Skeletal muscle satellite cell (primary cell): ENCODE results near the gene SLC35B4. TPM values are rescaled to one million over a fixed set of nuclear protein-coding genes. Genes with fewer than 3 reads are reported as not detected.
A peak's percentile ranks its signal among the peaks of the same experiment; 100 is the strongest.

ENCODE experiments used
- H3K27me3 ChIP-seq: 2 replicates; pipeline ENCODE4 v1.7.0; 2013; ENCODE audit warnings: low read length; ENCODE audit not compliant: control insufficient read depth, insufficient read depth
- H3K36me3 ChIP-seq: 2 replicates; pipeline ENCODE4 v1.7.0; 2013; ENCODE audit warnings: mild to moderate bottlenecking, control low read depth, low read length; ENCODE audit not compliant: insufficient read depth
- H3K4me1 ChIP-seq: 2 replicates; pipeline ENCODE4 v1.7.0; 2013; ENCODE audit warnings: low read length; ENCODE audit not compliant: control insufficient read depth, insufficient read depth
- H3K4me2 ChIP-seq: 2 replicates; pipeline ENCODE4 v1.7.0; 2013; ENCODE audit warnings: mild to moderate bottlenecking, low read length
- H3K4me3 ChIP-seq: 2 replicates; pipeline ENCODE4 v1.7.0; 2013; ENCODE audit warnings: low read length
- H3K9ac ChIP-seq: 2 replicates; pipeline ENCODE4 v1.7.0; 2013; ENCODE audit warnings: mild to moderate bottlenecking, low read depth, low read length, moderate library complexity
- H3K9me3 ChIP-seq: replicated peaks from 2 replicates; pipeline ENCODE4 v1.7.0; 2013; ENCODE audit warnings: mild to moderate bottlenecking, control low read depth, low read length
- total RNA-seq: library from RNA; depleted of rRNA; stranded (reverse); fragments of >200 nt; gene quantifications from 2 replicates; pipeline ENCODE4 v1.2.3, GENCODE V29; 2012; rRNA removed

The SLC35B4 gene, protein sequence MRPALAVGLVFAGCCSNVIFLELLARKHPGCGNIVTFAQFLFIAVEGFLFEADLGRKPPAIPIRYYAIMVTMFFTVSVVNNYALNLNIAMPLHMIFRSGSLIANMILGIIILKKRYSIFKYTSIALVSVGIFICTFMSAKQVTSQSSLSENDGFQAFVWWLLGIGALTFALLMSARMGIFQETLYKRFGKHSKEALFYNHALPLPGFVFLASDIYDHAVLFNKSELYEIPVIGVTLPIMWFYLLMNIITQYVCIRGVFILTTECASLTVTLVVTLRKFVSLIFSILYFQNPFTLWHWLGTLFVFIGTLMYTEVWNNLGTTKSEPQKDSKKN
- 14.2 and 16.0 TPM in 2 replicates for total RNA-seq

GRCh38 chr7:134316539-134317344, at the start of gene SLC35B4:
TSS of gene SLC35B4 (minus strand) at chr7:134316930. CDS start at chr7:134316751, 179 bp downstream.
- Histone ChIP-seq H3K4me2 (peak within 1 kb of the TSS; percentile 85), H3K36me3 (peaks cover 6% of the 10 kb centered on the region), H3K9me3 (no peaks in the 10 kb centered on the region), H3K4me3 (peak within 1 kb of the TSS; percentile 89), H3K27me3 (no peaks in the 10 kb centered on the region), H3K9ac (peak within 1 kb of the TSS; percentile 87), H3K4me1 (peaks cover 20% of the 10 kb centered on the region)

DNA sequence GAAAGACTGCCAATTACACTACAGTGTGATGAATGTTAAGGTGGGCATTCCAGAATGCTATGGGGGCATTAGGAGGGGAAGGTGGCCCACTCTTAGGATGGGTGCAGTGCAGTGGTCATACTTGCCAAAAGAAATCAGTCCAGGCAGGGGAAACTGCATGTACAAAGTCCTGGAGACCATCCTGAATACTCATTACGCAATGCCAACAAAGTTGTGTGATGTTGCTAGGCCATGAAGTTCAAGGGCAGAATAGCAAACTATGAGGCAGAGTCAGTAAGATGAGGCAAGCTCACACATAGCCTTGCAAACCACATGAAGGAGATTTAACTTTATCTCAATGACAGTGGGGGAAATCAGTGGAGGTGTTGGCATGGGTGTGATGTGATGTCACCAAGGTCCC, 49.8 kb upstream of the SLC35B4 start:
- no peaks in the 10 kb centered on the region for H3K36me3 ChIP-seq
- H3K4me1 ChIP-seq, result peaks cover 42% of the 10 kb centered on the region
- no peak overlapping the region for H3K4me2 ChIP-seq
- no peaks in the 10 kb centered on the region for H3K27me3 ChIP-seq
- H3K4me3 ChIP-seq, result no peak overlapping the region
- H3K9me3 ChIP-seq, result no peaks in the 10 kb centered on the region
- H3K9ac ChIP-seq, result no peak overlapping the region

- H3K9me3 ChIP-seq, result no peaks in the 10 kb centered on the region
- no peaks in the 10 kb centered on the region for H3K36me3 ChIP-seq
- peak overlapping the region; percentile 24 for H3K4me2 ChIP-seq
- no peaks in the 10 kb centered on the region for H3K27me3 ChIP-seq
- H3K9ac ChIP-seq, result peak overlapping the region; percentile 31
- H3K4me1 ChIP-seq, result peaks cover 42% of the 10 kb centered on the region
- H3K4me3 ChIP-seq, result no peak overlapping the region
Observed at GRCh38 chr7:134365341-134366054, 48.8 kb upstream of the SLC35B4 start.

- Histone ChIP-seq H3K4me3 (no peak overlapping the region), H3K9me3 (no peaks in the 10 kb centered on the region), H3K4me2 (no peak overlapping the region), H3K4me1 (peaks cover 42% of the 10 kb centered on the region), H3K36me3 (no peaks in the 10 kb centered on the region), H3K9ac (no peak overlapping the region), H3K27me3 (no peaks in the 10 kb centered on the region)
Observed at GRCh38 chr7:134364619-134365037, 47.9 kb upstream of the SLC35B4 start.

DNA sequence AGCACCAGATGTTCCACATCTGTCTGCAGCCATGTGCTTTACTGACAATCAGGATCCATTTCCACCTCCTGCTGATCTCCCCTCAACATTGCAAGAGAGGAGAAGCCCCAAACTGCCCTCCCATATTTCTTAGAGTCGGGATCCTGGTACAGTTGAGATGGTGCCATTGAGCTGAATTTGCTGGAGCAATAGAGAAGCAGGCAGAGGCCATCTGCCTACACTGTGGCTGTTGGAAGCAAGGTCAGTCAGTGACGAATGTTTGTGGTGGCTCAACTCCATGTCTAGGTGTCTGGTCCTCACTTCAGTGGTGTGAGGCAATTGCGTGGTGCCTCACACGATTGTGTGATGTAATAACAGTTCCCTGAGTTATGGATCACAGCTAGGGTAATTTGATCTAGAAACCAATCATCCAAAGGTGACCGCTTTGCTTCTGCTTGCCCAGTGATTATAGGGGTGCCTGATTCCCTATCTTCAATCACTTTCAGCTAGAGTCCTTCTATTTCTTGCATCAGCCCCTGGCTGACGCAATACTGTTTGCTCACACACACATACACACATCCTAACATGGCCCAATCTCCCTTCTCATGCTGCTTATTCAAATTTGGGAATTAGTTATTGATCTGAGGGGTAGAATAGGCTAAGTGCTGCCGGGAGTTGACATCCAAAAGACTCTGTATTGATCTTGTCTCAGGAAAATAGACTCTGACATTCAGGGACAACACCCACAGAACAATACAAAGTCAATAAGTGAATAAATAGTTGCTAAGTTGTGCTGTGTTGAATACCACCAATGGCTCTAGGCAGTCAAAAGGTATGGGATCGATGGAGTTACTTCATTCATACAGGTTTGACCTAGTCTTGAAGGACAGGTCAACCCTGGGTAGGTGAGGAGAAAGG, 46.1 kb upstream of the SLC35B4 start:
- Histone ChIP-seq H3K9ac (no peak overlapping the region), H3K4me2 (no peak overlapping the region), H3K4me1 (peaks cover 29% of the 10 kb centered on the region), H3K9me3 (no peaks in the 10 kb centered on the region), H3K36me3 (no peaks in the 10 kb centered on the region), H3K27me3 (no peaks in the 10 kb centered on the region), H3K4me3 (no peak overlapping the region)

DNA sequence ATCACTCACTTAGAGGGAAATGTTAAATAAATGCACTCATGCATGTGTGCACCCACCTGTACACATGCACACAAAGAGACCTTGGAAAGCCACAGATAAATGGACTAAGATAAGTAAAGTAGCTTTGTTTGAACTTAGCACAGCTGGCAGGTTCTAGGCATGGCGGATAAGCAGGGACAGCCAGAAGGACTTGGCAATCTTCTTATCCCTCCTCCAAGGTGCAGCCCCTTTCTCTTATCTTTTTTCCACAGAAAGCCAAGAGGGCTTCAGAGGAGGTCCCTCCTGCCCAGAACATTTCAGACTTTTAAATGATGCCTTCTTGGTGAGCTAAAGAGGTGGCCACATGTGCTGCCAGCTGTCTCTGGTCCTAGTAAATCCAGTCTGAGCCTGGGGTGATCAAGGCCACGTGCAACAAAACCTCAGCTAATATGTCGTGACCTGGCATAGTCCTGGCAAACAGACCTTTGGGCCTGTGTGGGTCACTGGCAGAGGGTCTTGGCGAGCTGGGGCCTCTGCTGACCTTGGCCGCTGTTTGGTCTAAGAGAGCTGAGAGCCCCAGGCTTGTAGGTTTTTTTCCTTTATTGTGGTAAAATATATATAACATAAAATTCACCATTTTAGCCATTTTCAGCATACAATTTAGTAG, 43.2 kb upstream of the SLC35B4 start:
- Histone ChIP-seq H3K4me2 (no peak overlapping the region), H3K36me3 (no peaks in the 10 kb centered on the region), H3K9me3 (no peaks in the 10 kb centered on the region), H3K9ac (no peak overlapping the region), H3K4me1 (peaks cover 15% of the 10 kb centered on the region), H3K4me3 (no peak overlapping the region), H3K27me3 (peaks cover 3% of the 10 kb centered on the region)

- peaks cover under 1% of the 10 kb centered on the region for H3K4me1 ChIP-seq
- H3K4me3 ChIP-seq, result no peak overlapping the region
- H3K4me2 ChIP-seq, result no peak overlapping the region
- no peaks in the 10 kb centered on the region for H3K36me3 ChIP-seq
- H3K9ac ChIP-seq, result no peak overlapping the region
- H3K9me3 ChIP-seq, result no peaks in the 10 kb centered on the region
- H3K27me3 ChIP-seq, result peaks cover 5% of the 10 kb centered on the region
Observed at GRCh38 chr7:134357486-134357885, 40.8 kb upstream of the SLC35B4 start.

DNA sequence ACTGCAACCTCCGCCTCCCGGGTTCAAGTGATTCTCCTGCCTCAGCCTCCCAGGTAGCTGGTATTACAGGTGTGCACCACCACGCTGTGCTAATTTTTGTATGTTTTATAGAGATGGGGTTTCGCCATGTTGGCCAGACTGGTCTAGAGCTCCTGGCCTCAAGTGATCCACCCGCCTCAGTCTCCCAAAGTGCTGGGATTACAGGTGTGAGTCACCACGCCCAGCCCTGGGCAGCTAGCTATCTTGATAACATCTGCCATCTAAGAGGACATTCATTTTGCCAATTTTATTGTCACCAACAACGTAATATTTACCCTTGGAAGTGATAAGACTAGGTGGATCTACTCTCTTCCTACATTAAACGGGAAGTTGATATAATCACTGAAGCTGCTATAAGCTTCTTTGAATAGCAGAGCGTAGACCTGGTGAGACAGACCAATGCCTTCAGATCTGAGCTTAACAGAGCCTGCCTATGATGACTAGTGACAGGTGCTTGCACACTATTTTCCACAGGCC, 39.7 kb upstream of the SLC35B4 start:
- H3K9ac ChIP-seq, result no peak overlapping the region
- no peaks in the 10 kb centered on the region for H3K36me3 ChIP-seq
- H3K27me3 ChIP-seq, result peaks cover 5% of the 10 kb centered on the region
- H3K4me3 ChIP-seq, result no peak overlapping the region
- no peaks in the 10 kb centered on the region for H3K4me1 ChIP-seq
- no peak overlapping the region for H3K4me2 ChIP-seq
- H3K9me3 ChIP-seq, result no peaks in the 10 kb centered on the region

DNA sequence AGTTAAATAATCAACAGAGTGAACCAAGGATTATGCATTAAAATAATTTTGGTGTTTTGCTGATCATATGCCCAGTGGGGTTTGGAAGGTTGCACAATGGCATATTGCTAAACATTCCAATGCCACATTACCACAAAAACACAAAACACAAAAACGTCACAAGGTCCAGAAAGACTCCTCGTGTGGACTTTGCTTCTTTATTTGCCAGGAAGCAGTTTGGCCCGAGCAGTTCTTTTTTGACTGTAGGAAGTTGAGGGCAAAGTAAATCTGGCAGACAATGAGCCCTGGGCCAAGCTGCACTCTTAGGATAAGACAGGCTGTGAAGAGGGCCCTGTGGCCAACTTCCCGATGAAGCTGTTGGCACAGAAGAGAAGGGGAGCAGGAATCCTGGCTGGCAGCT, 39.2 kb upstream of the SLC35B4 start:
- Histone ChIP-seq H3K27me3 (peaks cover 6% of the 10 kb centered on the region), H3K36me3 (no peaks in the 10 kb centered on the region), H3K4me2 (peak overlapping the region; percentile 32), H3K9ac (no peak overlapping the region), H3K9me3 (no peaks in the 10 kb centered on the region), H3K4me1 (no peaks in the 10 kb centered on the region), H3K4me3 (no peak overlapping the region)

- Histone ChIP-seq H3K4me2 (no peak overlapping the region), H3K36me3 (no peaks in the 10 kb centered on the region), H3K4me3 (no peak overlapping the region), H3K4me1 (no peaks in the 10 kb centered on the region), H3K9ac (no peak overlapping the region), H3K27me3 (peaks cover 10% of the 10 kb centered on the region), H3K9me3 (no peaks in the 10 kb centered on the region)
Observed at GRCh38 chr7:134355004-134355525, 38.3 kb upstream of the SLC35B4 start.
